ENCODE data around the gene VMO1. TPM values are rescaled to one million over a fixed set of nuclear protein-coding genes. Genes with fewer than 3 reads are reported as not detected.

The VMO1 gene
- total and polyA plus RNA-seq, 9 of the 15 experiments (the other 6 are each of a cell fraction or from before 2014, with no cell fraction given), result 0.31 TPM; not detected in 8

DNA sequence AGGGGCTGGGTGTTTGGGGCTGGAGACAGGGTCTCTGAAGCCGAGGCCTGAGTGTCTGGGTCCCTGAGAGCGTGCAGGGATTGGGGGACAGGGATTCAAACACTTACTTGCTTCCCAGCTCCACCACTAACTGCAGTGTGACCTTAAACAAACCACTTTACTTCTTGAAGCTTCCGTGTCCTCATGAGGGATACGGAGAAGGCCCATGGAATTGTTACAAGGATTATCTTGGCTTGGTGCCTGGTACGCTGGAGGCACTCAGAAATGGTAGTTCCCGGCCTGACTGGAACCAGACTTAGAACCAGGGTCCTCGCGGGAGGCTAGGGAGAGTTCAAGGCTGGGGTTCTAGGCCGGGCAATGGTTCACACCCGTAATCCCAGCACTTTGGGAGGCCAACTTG lies 43.5 kb downstream of the VMO1 start:
- Histone ChIP-seq H3K4me2 (ENCODE audit: insufficient read depth, low read length) (no peak overlapping the region), H3K9ac (ENCODE audit: insufficient read depth in 1 of 2, low read depth in 2 of 2, low read length in 2 of 2) (no peak overlapping the region), H4K20me1 (replicated peaks; ENCODE audit: control insufficient read depth, insufficient read depth, low read length) (no peaks in the 10 kb centered on the region), H3K79me2 (ENCODE audit: control insufficient read depth, insufficient read depth, low read length) (no peaks in the 10 kb centered on the region), H3K4me1 (replicated peaks in 1 of 2; ENCODE audit: control insufficient read depth in 2 of 2, insufficient read depth in 2 of 2, low read length in 2 of 2) (peaks cover 0 to 25% of the 10 kb centered on the region in 2 experiments; a peak in 2 of 5 replicates), H3K9me1 (ENCODE audit: control insufficient read depth, insufficient read depth, low read length) (no peaks in the 10 kb centered on the region), H3K9me3 (replicated peaks; ENCODE audit: control insufficient read depth, insufficient read depth, low read depth, low read length) (no peaks in the 10 kb centered on the region), H3K27ac (ENCODE audit: extremely low read depth, low read depth, low read length) (no peak overlapping the region), H2AFZ (ENCODE audit: low read depth, low read length) (no peak overlapping the region), H3K36me3 (ENCODE audit: control insufficient read depth, insufficient read depth, low read length) (no peaks in the 10 kb centered on the region), H3K27me3 (ENCODE audit: control insufficient read depth in 2 of 2, insufficient read depth in 2 of 2, low read length in 2 of 2) (peaks cover 15 to 49% of the 10 kb centered on the region in 2 experiments), H3K4me3 (no peak overlapping the region)
- no peak for ATAC-seq
- no peak for DNase-seq (ENCODE audit: extremely low read depth in 1 of 4, low spot score in 3 of 4)
- 45% methylated on average over 10 of the region's 10 CpGs for WGBS (ENCODE audit: insufficient coverage, low coverage, missing lambda C conversion rate)
- no TSS peak for BruUV-seq (replicated peaks)
- intact Hi-C loops (cut with micrococcal nuclease) (no loop called here), in situ Hi-C loops (cut with MboI) (no loop called here)
- ChIA-PET CTCF (ENCODE audit: low intra/inter-chr PET ratio) (no interaction called here), POLR2A (interaction anchor here (0.5 kb wide), 1 partner anchor 47 kb away, joined by 5 read pairs; no protein-coding TSS in a partner anchor)
- FAIRE-seq, result no peak
- TF ChIP-seq SOX6 (IDR thresholded peaks at IDR 0.05) (no peak), TFAM (CRISPR knock-in tag; conservative IDR thresholded peaks at IDR 0.05) (no peak), FOXK2 (conservative IDR thresholded peaks at IDR 0.05 in 1 of 2, IDR thresholded peaks at IDR 0.05 in 1 of 2; ENCODE audit: low read depth in 2 of 2) (no peak), KDM1A (IDR thresholded peaks at IDR 0.05) (no peak), MEF2A (IDR thresholded peaks at IDR 0.05; ENCODE audit: control insufficient read depth, low read depth, low read length) (no peak), ZNF253 (CRISPR knock-in tag; conservative IDR thresholded peaks at IDR 0.05) (no peak), ZNF324 (CRISPR knock-in tag; IDR thresholded peaks at IDR 0.05) (no peak), ETV1 (tag; conservative IDR thresholded peaks at IDR 0.05; ENCODE audit: low read depth) (no peak), TCFL5 (CRISPR knock-in tag; conservative IDR thresholded peaks at IDR 0.05) (no peak), MTF1 (CRISPR knock-in tag; IDR thresholded peaks at IDR 0.05; ENCODE audit: borderline replicate concordance) (no peak), RNF2 (IDR thresholded peaks at IDR 0.05) (no peak), MED1 (CRISPR knock-in tag; IDR thresholded peaks at IDR 0.05; ENCODE audit: borderline replicate concordance) (no peak)
- TF ChIP-seq, protein P1, sequence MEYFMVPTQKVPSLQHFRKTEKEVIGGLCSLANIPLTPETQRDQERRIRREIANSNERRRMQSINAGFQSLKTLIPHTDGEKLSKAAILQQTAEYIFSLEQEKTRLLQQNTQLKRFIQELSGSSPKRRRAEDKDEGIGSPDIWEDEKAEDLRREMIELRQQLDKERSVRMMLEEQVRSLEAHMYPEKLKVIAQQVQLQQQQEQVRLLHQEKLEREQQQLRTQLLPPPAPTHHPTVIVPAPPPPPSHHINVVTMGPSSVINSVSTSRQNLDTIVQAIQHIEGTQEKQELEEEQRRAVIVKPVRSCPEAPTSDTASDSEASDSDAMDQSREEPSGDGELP (CRISPR knock-in tag; IDR thresholded peaks at IDR 0.05; ENCODE audit: borderline replicate concordance), result no peak
